Stimulated activated CD8-positive, alpha-beta memory T cell treated with anti-CD3 and anti-CD28 coated beads, Interleukin-4, amount 100 ng/mL, for 24 hours (primary cell): Measurements from ENCODE around the gene DNAI4.
"Not testable (repeated sequence)": the region's sequence is repeated elsewhere in the genome, so short reads cannot be mapped to it uniquely, and the experiment has no call there.

Experiments
- DNase-seq: peaks from one replicate; pipeline ENCODE4 v3.0.0-alpha.2; 2020; ENCODE audit warnings: low read depth

DNAI4 gene, protein sequence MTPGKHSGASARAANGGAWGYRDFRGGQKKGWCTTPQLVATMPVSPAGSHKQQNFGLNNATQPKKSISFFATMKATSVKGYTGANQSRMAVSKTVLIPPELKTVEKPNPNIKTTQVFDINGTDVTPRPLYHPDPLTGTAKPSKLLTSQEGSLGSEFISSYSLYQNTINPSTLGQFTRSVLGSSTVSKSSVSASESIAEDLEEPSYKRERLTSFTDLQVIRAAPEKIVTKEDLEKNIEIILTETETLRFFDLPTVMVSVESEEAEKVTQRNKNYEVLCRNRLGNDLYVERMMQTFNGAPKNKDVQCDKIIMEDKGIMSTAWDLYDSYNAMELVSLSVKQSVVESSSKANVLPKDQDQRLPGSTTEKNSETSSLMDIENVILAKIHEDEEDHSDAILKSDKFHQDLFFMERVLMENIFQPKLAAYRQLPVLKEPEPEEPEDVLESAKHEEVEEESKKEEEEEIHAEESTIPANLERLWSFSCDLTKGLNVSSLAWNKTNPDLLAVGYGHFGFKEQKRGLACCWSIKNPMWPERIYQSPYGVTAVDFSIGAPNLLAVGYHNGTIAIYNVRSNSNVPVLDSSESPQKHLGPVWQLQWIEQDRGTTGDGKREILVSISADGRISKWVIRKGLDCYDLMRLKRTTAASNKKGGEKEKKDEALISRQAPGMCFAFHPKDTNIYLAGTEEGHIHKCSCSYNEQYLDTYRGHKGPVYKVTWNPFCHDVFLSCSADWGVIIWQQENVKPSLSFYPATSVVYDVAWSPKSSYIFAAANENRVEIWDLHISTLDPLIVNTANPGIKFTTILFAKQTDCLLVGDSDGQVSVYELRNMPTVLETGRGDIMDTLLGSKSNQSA

DNA sequence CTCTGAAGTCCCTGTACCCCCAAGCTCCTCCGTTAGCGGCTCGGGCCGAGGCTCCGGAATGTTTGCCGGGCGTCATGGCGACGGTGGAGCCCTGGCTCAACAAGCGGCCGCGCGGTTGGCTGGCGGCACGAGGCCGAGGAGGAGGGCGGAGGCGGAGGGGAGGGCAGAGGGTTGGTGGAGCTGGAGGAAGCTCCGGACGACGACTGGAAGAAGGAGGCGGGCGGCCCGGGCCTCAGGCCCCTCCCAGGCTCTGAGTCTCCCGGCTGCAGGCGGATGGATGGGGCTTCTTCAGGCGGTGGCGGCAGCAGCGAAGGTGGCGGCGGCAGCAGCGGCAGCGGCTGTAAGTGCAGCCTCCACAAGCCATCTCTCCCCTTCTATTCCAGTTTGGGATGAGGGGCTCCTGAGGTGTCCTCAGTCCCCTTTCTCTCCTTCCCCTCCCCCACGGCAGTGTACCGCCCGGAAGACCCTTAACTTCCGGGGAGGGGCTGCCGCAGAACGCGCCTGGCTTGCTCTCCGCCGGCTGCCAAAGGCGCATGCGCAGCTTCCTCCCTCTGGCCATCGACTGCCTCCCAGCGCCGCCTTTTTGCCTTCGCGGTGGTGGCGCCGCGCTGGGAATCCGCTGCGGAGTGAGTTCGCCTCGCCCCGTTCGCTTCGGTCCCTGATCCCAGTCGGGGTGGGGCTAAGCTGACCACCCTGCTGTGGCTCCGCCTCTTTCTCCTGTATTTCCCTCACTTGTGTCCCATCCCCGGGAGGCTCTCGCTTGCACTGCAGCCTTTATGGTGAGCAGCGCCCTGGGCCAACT lies at the start of gene DNAI4, which contains the start of gene MIER1:
TSS of gene DNAI4 (minus strand) at position 101 of the 802 bp plus-strand sequence. CDS start at position 76, 25 bp downstream.
TSS of gene MIER1 (plus strand) at position 235 of the 802 bp plus-strand sequence. CDS start at position 274, 39 bp downstream.
- peak; percentile 96 for DNase-seq

- no peak for DNase-seq
These were observed 43.9 kb upstream of the DNAI4 start for GRCh38 chr1:66968574-66968973.

DNA sequence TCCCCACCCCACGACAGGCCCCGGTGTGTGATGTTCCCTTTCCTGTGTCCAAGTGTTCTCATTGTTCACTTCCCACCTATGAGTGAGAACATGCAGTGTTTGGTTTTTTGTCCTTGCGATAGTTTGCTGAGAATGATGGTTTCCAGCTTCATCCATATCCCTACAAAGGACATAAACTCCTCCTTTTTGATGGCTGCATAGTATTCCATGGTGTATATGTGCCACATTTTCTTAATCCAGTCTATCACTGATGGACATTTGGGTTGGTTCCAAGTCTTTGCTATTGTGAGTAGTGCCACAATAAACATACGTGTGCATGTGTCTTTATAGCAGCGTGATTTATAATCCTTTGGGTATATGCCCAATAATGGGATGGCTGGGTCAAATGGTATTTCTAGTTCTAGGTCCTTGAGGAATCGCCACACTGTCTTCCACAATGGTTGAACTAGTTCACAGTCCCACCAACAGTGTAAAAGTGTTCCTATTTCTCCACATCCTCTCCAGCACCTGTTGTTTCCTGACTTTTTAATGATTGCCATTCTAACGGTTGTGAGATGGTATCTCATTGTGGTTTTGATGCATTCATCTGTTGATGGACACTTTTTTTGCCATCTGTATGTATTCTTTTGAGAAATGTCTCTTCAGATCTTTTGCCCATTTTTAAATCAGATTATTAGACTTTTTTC lies 41.7 kb upstream of the DNAI4 start:
- DNase-seq: not testable (repeated sequence)

- no peak for DNase-seq
These were observed 33.3 kb upstream of the DNAI4 start for GRCh38 chr1:66957938-66958337.

GRCh38 chr1:66954208-66954607 lies 29.6 kb upstream of the DNAI4 start:
- no peak for DNase-seq

- DNase-seq: no peak
These were observed 26.9 kb upstream of the DNAI4 start for GRCh38 chr1:66951513-66951912.

GRCh38 chr1:66947267-66947666 lies 22.6 kb upstream of the DNAI4 start:
- no peak for DNase-seq

- DNase-seq: no peak
These were observed 20.7 kb upstream of the DNAI4 start for GRCh38 chr1:66945316-66945715.

DNA sequence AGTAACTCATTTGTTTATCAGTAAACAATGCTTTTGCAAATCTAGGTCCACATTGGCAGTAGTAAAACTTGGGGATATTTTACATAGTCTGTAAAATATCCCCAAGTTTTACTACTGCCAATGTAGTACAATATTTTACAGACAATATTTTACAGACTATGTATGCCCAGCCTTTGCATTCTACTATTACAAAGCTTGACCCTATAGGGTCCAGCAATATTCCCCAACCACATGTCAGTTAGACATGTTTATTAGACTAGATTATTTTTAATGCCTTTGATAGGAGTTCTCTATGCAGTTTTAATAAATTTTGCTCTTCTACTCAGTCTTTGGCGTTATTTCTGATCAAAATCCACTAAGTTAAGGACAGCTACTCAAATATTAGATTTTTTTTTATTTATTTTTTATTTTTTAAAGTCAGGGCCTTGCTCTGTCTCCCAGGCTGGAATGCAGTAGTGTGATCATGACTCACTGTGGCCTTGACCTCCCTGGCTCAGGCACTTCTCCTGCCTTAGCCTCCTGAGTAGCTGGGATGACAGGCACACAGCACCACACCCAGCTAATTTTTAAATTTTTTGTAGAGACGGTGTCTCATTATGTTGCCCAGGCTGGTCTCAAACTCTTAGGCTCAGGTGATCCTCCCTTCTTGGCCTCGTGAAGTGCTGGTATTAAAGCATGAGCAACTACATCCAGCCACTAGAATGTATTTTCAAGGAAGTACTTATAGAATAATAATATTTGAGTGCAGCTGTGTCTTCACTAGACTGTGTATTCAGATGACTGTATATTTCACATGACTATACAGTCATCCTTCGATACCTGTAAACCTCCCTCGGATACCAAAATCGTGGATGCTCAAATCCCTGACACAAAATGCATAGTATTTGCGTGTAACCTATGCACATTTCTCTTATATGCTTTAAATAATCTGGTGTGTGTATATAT lies 19.9 kb upstream of the DNAI4 start:
- no peak for DNase-seq

DNA sequence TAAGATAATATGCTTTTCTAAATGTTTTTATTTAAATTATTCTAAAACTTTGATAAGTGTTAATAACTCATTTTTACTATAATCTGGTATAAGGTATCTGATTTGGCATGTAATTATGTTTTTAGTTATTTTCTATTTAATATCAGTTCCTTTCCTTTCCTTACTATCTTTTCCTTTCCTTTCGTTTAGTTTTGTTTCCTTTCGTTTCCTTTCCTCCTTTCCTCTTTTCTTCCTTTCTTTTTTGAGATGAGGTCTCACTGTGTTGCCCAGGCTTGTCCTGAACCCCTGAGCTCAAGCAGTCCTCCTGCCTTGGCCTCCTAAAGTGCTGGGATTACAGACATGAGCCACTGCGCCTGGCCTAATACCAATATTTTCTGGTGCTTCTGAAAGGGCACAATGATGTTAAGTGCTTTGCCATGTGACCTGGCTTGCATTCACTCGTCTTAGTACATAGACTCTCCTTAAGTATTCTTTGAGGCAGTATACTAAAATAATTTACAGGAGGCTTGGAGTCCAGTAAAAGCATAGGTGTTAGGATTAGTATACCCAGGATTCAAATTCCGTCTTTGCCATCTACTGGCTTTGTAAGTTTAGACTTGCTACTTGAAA lies 18.8 kb upstream of the DNAI4 start:
- no peak for DNase-seq

GRCh38 chr1:66940981-66941380 lies 16.3 kb upstream of the DNAI4 start:
- DNase-seq: no peak

- DNase-seq: no peak
These were observed 14.0 kb upstream of the DNAI4 start for GRCh38 chr1:66938613-66939012.

GRCh38 chr1:66937529-66938234 lies 13.0 kb upstream of the DNAI4 start:
- DNase-seq: no peak

DNA sequence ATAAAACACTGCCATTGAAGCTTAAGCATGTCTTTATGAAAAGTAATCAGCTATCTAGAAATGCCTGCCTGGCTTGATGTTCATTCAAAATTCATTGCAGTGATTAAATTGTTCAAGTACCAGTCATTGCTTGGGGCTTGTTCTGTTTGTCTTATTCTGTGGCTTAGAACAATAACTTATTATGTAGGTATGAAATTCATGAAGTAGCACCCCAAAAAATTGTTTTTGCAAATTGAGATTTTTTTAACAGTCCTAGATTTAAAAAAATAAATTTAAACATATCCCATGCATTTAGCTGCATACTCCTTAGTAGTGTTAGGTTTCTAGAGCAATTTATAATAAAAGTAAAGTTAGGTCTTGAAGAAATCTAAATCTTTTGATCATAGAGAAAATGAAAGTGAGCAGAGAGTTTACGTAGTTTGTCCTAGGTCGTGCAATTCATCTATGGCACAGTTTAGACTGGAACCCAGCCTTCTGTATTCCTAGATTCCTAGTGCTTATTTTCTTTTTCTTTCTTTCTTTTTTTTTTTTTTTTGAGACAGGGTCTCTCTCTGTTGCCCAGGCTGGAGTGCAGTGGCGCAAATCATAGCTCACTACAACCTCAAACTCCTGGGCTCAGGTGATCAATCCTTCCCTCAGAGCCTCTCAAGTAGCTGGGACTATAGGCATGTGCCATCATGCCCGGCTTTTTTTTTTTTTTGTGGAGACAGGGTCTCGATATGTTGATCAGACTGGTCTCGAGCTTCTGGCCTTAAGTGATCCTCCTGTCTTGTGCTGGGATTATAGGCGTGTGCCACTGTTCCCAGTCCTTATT lies 9.4 kb upstream of the DNAI4 start:
- no peak for DNase-seq

DNA sequence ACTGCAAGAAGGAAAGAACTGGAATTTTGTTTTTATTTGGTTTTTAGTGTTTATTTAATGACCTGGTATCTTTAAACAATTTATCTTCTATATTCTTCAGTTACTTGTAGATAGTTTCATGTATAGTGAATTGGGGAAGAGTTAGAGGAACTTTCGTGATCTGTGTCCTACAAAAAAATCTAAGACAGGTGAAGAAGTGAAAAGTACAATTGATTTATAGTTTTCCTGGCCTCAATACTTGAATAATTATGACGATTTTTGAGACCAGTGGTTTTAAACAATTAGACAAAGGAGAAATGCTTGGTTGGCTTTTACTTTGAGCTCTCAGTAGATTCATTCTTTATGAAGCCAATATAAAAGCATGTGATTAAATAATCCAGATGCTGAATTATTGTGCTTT lies 7.6 kb upstream of the DNAI4 start:
- no peak for DNase-seq

DNA sequence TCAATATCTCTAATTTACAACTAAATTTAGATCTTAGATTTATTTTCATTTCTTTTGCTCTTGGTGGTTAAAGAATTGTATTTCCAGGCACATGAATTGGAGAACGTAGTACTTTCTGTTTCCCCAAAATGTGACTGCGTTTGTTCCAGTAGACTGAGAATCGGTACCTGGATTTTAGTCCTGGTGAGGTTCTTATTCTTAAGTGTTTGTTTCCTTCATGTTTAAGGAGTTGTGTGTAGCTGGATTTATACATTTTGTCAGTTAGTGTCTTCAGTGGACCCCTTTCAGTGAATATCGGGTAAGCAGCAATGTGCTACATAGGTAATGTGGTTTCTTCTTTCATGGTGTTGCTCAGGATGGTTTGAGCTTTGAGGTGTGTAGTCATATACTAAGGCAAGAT lies 6.9 kb upstream of the DNAI4 start:
- DNase-seq: no peak

GRCh38 chr1:66930823-66931174 lies 6.1 kb upstream of the DNAI4 start:
- DNase-seq: peak; percentile 6

DNA sequence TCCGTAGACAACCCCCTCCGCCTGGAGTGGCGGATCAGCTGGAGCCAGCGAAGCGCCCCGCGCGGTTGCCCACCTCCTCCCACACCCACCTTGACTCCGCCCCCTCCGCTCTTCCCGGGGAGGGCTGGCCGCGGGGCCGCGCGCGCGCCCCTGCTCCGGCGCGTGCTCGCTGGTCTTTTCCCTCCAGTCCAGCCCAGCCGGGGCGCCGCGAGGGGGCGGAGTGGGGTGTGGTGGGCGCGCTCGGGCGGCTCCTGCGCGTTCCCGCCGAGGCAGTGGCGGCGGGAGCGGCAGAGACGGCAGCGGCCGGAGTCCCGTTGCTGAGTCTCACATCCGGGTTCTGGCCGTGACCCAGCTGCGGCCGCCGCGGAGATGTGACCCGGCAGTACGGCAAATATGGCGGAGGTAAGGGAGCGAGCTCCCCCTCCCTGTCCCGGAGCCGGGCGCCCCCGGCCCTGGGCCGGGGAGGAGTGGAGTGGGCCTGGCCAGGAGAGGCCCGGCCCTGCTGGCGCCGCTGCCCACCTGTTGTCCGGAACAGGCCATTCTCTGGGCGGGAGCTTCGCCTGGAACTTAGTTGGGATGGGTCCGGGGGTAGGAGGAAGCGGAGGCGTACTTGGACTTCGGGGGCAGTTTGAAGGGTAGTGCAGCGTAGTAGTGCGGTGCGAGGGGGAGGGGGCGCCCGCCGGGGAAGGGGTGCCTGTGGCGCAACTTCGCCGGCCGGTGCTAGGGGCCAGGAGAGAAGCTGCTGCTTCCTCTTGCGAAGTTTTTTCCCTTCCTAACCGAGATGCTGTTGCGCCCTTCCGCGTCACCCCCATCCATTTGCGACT lies 5.6 kb upstream of the DNAI4 start:
- peak; percentile 92 for DNase-seq
